Measurements from ENCODE around the gene DOCK1.

Gene DOCK1

DNA sequence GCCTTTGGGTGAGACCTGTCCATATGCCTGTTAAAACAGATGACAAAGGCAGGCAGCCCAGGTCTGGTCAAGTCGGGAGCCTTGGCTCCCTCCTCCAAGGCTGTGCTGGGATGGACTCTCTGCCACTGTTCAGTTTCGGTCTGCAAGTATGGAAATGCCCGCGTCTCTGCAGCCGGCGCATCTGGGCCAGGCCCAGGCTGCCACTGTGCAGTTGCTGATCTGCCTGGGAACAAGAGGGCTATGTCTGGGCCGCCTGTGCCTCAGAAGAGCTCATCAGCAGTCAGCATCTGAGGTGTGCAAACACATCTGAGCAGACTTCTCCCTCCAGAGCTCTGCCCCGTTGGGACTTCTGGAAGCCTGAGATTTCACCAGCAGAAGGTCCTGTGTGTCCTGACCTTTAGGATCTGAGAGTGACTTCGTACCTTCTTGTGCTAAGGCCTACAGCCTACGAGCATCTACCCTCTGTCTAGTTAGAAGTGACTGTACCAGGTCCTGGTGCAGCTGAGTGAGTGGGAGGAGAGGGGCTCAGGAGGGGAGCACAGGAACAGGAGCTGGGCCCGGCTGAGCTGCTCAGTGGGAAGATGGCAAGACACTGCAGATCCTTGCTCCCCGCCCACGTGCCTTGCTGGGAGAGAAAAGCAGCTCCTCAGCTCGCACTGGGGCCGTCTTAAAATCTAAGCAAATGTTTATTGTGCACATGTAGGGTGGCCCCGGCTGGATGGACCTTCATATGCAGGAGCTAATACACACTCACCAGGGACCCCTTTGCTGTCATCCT is 50.9 kb downstream of the DOCK1 start:
- no peak for DNase-seq

- no peak for DNase-seq
Measured at GRCh38 chr10:126956712-126957108, 51.5 kb downstream of the DOCK1 start.

DNA sequence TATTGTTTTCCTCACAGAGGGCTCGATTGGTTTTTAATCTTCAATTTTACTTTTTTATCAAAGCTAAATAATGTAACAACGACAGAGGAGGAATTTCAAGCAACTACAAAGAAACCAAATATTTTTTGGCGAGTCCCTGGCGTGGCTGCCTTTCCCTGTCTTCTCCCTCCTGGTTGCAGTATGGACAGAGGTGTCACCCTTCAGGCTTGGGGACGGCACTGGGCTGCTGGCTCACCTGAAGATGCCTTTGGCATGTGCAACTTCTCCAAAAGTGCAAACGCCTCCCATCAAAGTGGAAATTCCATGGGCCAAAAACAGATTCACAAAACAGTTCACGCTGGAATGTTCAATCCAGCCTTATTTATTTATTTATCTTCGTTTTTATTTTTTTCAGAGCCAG is 51.9 kb downstream of the DOCK1 start:
- DNase-seq: no peak

DNA sequence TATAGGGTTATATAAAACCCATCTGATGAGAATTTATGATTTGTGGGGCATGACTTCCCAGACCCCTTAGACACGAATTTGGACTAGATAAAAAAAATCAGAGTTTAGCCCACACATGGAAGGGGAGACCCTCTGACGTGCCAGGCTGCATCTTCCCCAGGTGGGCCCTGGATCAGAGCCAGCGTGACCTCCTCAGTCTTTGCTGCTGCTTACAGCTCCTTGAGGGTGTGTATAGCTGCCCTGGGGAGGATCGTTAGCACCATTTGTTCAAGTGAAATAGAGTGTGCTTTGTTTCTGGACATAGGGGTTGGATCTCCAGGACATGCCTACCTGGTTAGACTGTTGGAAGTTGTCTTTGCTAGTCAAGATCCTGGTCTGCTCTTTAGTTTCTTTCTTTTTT is 54.2 kb downstream of the DOCK1 start:
- no peak for DNase-seq

DNA sequence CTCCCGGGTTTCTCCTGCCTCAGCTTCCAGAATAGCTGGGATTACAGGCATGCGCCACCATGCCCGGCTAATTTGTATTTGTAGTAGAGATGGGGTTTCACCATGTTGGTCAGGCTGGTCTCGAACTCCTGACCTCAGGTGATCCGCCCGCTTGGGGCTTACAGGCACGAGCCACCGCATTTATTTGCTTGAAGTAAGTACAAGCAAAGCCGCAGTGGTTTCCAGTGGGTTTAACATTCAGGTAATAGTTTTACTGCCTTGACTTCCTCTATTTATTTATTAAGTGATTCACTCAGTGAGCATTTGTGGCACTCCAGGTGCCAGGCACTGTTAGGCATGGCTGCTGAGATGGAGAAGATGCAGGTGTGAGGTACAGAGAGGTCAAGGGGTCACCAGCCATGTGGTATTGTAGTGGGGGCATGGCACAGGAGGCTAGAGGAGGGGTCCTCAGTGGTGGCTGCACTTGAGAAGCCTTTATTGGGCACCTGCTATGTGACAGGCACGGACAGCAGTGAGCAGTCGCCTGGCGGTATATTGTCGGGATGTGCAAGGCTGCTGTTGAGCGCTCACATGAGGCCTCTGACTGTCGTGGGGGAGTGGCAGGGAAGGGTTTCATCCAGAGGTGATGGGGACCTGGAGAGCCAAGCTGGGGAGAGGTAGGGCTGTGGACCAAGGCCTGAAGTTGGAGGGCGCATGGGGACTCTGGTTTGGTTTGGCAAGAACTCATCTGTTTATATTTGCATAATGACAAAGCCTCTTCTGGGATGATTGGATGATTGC is 54.9 kb downstream of the DOCK1 start:
- no peak for DNase-seq

DNA sequence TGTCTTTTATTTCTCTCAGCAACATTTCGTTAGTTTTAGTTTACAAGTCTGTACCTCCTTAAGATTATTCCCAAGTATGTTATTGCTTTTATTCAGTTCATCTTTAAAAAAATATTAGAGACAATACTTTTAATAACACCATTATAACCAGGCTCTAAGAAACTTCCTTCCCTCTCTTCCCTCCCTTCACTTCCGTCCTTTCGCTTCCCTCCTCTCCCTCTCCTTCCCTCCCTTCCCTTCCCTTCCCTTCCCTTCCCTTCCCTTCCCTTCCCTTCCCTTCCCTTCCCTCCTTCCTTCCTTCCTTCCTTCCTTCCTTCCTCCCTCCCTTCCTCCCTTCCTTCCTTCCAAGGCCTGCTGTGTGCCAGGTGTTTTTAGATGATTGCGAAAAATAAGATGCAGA is 58.1 kb downstream of the DOCK1 start:
- no peak for DNase-seq

GRCh38 chr10:126964190-126964589 is 59.0 kb downstream of the DOCK1 start:
- no peak for DNase-seq

GRCh38 chr10:126966938-126967337 is 61.7 kb downstream of the DOCK1 start:
- no peak for DNase-seq

DNA sequence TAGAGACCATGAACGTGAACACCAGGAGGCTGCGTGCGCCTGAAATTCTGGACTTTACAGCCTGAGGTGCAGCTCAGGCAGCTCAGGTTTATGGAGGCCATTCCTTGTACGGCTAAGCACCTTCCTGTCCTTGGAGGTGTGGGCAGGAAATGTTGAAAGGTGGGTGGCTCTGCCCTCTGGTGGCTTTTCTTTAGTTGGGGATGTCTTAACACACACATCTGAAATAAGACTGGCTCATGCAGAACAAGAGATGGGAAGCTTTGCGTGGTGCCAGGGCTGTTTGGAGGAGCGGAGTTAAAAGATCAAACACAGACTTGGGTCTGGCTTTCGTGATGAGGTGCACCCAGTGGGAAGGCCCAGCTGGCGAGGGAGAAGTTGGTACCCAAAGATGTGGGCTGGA is 64.1 kb downstream of the DOCK1 start:
- peak; percentile 12 for DNase-seq

DNA sequence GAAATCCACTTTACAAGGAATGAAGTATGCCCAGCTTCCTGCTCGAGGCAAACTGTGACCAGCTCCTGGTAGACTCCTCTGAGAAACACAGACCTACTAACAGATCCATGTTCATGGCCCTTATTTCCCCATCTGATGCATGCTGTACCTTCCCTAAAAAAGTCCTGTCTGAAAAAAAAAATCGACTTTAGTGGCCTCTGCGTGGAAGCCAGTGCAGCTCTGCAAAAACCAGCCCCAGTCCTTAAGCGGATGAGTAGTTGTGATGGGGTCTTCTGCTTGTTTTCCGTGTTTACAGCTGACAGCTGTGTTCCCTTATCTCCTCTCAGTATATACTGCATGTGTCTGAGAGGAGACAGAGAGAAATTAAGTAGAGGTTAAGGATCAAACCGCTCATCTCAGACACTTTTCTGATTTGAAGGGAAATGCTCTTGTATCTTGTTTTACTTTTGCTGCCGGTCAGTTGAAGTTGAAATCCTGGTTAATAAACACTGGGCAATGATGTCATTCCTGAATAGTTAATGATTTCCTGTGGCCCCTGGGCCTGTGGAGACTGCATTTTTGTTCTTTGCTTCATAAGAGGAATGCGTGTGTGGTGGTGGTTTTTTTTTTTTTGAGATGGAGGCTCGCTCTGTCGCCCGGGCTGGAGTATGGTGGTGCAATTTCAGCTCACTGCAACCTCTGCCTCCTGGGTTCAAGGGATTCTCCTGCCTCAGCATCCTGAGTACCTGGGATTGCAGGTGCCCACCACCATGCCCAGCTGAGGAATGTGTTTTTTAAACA is 67.6 kb downstream of the DOCK1 start:
- DNase-seq: no peak

- no peak for DNase-seq
Measured at GRCh38 chr10:126975221-126975620, 70.0 kb downstream of the DOCK1 start.

GRCh38 chr10:126977216-126977615 is 72.0 kb downstream of the DOCK1 start:
- no peak for DNase-seq

DNA sequence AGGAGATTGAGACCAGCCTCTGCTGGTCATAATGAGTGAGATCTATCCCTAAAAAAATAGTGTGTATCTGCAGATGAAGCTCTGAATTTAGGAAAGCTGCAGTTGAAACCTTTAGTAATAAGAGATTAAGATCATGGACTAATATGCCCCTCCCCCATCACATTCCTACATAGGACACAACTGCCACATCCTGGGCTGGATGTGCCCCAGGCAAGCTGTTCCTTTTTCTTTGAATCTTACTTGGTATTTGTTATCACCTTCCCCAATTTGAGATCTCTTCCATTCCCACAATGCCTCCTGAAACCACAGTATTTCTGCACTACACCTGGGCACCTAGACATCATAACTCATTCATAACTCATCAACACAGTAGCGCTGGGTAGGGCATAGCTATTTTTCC is 74.1 kb downstream of the DOCK1 start:
- no peak for DNase-seq

GRCh38 chr10:126993208-126993607 is 88.0 kb downstream of the DOCK1 start:
- no peak for DNase-seq

DNA sequence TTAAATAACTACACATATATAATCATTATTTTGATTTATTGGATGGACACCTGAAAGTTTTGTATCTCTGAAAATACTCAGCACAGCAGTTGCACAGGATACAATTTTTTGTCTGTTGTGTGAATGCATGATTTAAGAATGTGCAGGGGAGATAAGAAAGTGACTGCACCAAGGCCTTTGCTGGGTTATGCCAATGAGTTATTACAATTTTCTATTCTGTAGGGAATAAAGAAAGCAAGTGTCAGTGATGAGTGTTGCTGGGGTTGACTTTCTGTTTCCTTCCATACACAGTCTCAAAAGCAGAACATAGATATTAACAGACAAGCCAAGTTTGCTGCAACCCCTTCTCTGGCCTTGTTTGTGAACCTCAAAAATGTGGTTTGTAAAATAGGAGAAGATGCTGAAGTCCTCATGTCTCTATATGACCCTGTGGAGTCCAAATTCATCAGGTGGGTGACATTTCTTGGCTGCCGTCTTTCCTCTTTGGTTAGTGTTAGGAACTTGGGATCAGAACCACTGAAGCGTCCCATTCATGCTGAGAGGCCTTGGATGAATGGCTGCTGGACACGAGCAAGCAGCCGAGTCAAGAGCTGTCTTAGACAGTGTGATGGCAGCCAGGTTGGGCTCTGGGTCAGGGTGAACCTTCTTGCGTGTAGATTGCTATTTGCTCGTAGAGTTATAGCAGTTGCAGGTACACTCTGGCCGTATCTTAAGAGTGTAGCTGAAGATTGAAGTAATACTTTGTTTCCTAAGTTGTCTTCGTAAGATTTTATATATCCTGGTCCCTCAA is 92.8 kb downstream of the DOCK1 start:
- DNase-seq: no peak

DNA sequence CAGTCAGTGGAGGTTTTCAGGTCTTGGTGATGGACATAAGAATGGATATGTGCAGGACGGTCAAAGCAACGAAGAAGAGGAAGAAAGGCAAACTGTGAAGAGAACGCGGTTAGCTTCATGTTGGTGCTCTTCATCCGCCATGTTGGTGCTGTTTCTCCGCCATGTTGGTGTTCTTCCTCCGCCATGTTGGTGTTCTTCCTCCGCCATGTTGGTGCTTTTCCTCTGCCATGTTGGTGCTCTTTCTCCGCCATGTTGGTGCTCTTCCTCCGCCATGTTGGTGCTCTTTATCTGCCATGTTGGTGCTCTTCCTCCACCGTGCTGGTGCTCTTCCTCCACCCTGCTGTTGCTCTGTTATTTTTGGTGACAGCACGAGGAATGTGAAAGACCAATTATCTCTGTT is 95.4 kb downstream of the DOCK1 start:
- DNase-seq: no peak

GRCh38 chr10:127003032-127003685 is 97.9 kb downstream of the DOCK1 start:
- DNase-seq: no peak

DNA sequence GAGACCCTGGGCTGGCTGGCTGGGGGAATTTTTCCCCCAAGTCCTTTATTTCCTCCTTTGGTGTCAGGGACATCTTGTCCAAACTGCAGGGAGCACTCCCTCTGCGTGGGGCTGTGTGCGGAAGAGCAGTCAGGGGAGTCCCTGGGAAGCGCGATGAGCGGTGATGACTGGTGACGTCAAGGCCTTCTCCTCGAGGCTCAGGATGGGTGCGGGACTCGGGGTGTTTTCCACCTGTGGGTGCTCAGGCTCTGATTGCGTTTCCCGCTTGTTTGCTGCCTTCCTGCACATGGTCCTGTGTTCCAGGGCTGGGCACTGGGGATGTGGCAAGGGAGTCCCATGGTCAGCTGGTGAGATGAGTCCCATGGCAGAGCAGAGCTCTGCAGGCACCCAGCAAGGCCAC is 101.2 kb downstream of the DOCK1 start:
- DNase-seq: no peak

DNA sequence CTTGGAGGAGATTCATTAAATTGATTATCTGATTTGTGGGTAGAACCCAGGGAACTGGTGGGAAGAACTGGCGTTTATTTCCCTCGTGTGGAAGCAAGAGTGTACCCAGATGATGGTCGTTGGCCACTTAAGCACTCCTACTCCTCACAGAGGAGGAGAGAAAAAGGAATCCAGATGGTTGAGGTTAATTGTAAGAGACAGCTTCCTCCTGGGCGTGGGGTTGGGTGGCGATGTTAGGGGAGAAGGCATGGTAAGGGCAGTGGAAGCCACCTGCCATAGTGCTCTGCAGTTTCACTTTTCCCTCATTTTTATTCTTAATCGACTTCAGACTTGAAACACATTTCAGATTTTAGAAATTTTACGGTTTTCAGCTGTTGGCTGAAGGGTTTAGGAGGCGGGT is 104.1 kb downstream of the DOCK1 start:
- peak; percentile 83 for DNase-seq

DNA sequence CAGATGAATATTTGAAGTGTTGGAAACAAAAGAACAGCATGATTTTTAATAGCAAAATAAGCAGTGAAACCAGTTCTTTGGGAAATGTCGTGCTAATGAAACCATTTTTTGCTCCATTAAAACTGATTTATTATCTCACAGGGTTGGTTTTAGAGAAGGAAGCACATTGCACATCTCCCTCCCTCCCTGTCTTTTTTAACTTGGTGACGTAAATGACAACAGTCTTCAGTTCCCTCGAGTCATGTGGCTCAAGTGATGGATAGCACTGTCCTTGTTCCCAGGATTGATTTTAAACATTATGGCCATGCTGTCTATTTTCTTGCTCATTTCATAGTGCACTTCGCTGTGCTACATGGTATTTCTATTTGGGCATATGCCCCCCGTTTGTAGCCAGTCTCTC is 105.9 kb downstream of the DOCK1 start:
- no peak for DNase-seq

- no peak for DNase-seq
Measured at GRCh38 chr10:127012071-127012768, 107.0 kb downstream of the DOCK1 start.

DNA sequence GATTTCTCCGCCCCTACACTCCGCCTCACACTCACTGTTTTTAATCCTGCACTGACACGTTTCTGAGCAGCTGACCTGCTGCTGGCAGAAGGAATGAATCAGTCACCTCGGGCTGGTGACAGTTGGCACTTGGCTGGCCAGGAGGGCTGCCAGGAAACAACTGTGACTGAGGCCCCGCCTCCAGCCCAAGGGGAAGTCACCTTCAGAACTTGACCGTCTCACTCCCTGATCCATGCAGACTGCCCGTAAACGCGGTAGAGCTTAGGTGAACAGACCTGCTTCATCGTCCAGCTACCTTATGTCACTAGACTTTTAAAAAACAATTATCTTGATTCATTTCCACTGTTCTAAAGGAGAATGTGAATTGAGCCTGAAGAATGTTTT is 107.5 kb downstream of the DOCK1 start:
- peak; percentile 71 for DNase-seq

Measured in retina (tissue), 1 donor.